BJ (cell line): ENCODE measurements around the gene GPN2. TPM values are rescaled to one million over a fixed set of nuclear protein-coding genes. Genes with fewer than 3 reads are reported as not detected.

Experiments used
- CTCF ChIA-PET: fragments of 350-600 bp; formaldehyde crosslinking; extraction: SDS; loops from one replicate; lab custom pipeline; 2021; ENCODE audit warnings: antibody characterized with exemption, inconsistent platforms; lab: Yijun Ruan, JAX
- POLR2A ChIA-PET: fragments of 300-600 bp; sonication (Branson Sonifier 250); formaldehyde crosslinking; extraction: SDS; loops from one replicate; lab custom pipeline; 2021; ENCODE audit warnings: antibody characterized with exemption; lab: Charles Lee
- DNase-seq: peaks from one replicate; pipeline ENCODE4 v3.0.0-alpha.2; 2011; ENCODE audit warnings: low read depth
- H3K27me3 ChIP-seq: 2 replicates; pipeline ENCODE4 v1.6.0; 2011; ENCODE audit warnings: low read length; ENCODE audit not compliant: control insufficient read depth, insufficient read depth
- H3K36me3 ChIP-seq: 2 replicates; pipeline ENCODE4 v1.5.1; 2011; ENCODE audit warnings: low read length; ENCODE audit not compliant: control insufficient read depth, insufficient read depth
- H3K4me3 ChIP-seq: 2 replicates; pipeline ENCODE4 v1.5.1; 2011; ENCODE audit warnings: low read depth, mild to moderate bottlenecking, control low read depth, low read length
- polyA plus RNA-seq: library from polyadenylated mRNA; depleted of rRNA; stranded (reverse); fragments of >200 nt; gene quantifications from 2 replicates; pipeline ENCODE4 v1.2.3, GENCODE V29; 2011
- TF ChIP-seq, protein P1 (sequence below): IDR thresholded peaks from 2 replicates; pipeline ENCODE4 v1.5.1; 2011; ENCODE audit warnings: low read depth, mild to moderate bottlenecking, control low read depth, inconsistent platforms, low read length, moderate library complexity; ENCODE audit not compliant: insufficient read depth

Gene GPN2
- polyA plus RNA-seq, 1 experiment = 44.9 TPM

DNA sequence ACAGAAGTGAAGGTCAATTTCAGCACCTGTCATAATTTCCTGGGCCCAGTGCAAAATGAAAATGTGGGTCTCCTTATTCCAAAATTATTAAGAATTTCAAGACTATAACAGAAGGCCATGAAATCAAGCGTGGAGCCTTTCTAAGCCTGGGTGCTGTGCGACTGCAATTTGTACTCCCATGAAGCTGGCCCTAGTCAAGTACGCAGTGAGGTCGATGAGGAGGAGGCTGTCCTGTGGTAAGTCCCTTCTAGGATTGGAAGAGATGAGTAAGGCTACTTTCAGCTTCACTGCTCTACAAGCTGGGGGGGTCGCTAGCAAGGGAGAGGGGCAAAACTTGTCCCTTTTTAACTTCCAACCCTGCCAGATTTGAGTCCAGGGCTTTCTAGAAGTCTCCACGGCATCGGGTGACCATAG is 31.1 kb upstream of the GPN2 start:
- TF ChIP-seq, protein P1, sequence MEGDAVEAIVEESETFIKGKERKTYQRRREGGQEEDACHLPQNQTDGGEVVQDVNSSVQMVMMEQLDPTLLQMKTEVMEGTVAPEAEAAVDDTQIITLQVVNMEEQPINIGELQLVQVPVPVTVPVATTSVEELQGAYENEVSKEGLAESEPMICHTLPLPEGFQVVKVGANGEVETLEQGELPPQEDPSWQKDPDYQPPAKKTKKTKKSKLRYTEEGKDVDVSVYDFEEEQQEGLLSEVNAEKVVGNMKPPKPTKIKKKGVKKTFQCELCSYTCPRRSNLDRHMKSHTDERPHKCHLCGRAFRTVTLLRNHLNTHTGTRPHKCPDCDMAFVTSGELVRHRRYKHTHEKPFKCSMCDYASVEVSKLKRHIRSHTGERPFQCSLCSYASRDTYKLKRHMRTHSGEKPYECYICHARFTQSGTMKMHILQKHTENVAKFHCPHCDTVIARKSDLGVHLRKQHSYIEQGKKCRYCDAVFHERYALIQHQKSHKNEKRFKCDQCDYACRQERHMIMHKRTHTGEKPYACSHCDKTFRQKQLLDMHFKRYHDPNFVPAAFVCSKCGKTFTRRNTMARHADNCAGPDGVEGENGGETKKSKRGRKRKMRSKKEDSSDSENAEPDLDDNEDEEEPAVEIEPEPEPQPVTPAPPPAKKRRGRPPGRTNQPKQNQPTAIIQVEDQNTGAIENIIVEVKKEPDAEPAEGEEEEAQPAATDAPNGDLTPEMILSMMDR = no peak
- Histone ChIP-seq H3K27me3 (no peaks in the 10 kb centered on the region), H3K36me3 (peaks cover 2% of the 10 kb centered on the region; the same call in 1 of the 2 replicates), H3K4me3 (peak overlapping the region; percentile 100)
- no peak for DNase-seq
- CTCF ChIA-PET = no interaction called here
- POLR2A ChIA-PET = interaction anchor here (1.0 kb wide), 1 partner anchor 21 kb away, joined by 3 read pairs; the partner anchor contains the start of gene GPATCH3

DNA sequence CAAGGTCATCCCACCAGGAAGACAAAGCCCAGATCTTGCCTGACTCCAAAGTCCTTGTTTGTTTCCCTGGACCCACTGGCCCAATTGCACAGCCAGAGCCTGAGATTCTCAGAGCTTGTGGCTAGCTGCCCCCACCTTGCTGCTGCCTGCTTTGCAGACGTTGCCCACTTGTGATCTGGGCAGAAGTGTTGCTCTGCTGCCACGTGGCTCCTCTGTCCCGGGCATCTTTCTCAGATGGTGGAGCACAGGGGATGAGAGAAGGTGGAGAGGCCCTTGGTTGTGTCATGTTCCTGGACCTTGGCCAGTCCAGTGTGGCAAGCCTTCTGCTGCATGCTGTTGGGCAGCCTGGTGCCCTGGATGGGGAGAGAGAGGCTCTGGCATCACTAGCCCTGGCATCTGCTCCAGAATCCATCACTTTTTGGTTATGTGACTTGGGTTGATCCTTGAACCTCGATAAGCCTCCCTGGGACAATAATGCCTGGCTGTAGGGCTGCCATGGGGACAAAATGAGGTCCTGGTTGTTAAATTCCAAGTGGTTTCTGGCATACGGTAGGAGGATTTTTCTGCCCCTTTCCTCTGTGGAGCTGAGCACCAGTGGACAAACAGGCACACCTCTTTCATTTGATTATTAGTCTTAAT is 25.2 kb upstream of the GPN2 start:
- TF ChIP-seq, protein P1 = no peak
- CTCF ChIA-PET = no interaction called here
- H3K36me3 ChIP-seq = no peaks in the 10 kb centered on the region
- DNase-seq = no peak
- POLR2A ChIA-PET = no interaction called here
- no peak overlapping the region for H3K4me3 ChIP-seq
- peaks cover 2% of the 10 kb centered on the region for H3K27me3 ChIP-seq

DNA sequence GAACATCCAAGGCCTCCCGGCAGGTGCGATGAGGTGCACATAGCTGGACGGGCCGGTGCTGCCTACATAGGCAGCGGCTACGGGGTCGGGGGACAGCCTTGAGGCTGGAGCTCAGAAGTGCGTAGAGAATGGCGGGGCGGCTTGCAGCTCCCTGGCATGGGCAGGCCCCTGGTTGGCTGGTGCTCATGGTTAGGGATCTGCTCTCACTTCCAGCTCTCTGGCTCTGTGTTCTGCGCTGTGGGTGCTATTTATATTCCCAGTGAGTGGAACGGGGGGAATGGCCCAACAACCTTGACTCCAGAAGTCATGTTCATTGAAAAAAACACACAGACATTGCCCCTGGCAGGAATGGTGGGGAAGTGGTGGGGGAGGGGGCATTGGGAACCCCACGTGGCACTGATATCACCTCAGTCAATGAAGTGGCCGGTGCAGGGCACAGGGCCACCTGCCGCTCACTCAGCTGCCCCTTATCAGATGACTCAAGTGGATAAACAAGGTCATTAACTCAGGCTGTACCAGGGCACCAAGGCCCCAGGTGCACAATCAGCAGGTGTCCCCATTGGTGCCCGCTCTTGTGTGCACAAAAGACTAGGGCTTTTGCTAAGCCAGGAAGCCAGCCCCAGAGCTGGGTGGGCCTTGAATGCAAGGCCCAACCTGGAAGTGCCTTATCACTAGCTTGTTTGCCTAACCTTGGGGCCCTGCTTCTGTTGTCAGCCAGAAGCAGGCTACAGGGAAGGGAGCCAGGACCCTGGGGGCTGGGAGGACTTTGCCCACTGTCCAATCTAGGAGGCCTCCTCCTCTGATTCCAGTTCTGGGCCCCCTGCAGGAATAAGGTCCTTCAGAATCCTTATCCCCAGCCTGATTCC is 23.9 kb upstream of the GPN2 start, which contains the start of gene NR0B2:
Gene NR0B2 (minus strand): TSS at position 222 of the 866 bp plus-strand sequence. CDS start 35 bp downstream, at position 187.
- H3K27me3 ChIP-seq = peaks cover 2% of the 10 kb centered on the region
- CTCF ChIA-PET = interaction anchor here (1.0 kb wide), 1 partner anchor 27 kb away, joined by 3 read pairs; no protein-coding TSS in a partner anchor
- POLR2A ChIA-PET = interaction anchor here (0.7 kb wide), 1 partner anchor 34 kb away, joined by 5 read pairs; no protein-coding TSS in a partner anchor
- TF ChIP-seq, protein P1 = no peak
- no peak within 1 kb of the TSS for H3K4me3 ChIP-seq
- DNase-seq = no peak
- H3K36me3 ChIP-seq = no peaks in the 10 kb centered on the region

DNA sequence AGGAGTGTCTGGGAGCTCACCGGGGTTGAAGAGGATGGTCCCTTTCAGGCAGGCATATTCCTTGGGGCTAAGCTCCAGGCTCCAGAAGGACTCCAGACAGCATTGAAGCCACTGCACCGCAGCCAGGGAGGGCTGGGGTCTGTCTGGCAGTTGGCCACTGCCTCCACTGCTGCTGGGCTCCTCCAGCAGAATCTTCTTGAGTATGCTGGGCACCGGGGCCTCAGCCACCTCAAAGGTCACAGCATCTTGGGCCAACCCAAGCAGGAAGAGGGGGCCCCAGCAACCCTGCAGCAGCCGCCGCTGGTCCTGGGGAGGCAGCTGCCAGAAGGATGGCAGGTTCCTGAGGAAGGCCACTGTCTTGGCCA is 23.3 kb upstream of the GPN2 start:
- POLR2A ChIA-PET = no interaction called here
- no peak for DNase-seq
- H3K27me3 ChIP-seq = peaks cover 2% of the 10 kb centered on the region
- CTCF ChIA-PET = interaction anchor here (0.8 to 1.0 kb wide), 2 partner anchors 26 to 31 kb away, joined by 3 read pairs; no protein-coding TSS in a partner anchor
- H3K36me3 ChIP-seq = no peaks in the 10 kb centered on the region
- TF ChIP-seq, protein P1 = no peak
- H3K4me3 ChIP-seq = no peak overlapping the region

DNA sequence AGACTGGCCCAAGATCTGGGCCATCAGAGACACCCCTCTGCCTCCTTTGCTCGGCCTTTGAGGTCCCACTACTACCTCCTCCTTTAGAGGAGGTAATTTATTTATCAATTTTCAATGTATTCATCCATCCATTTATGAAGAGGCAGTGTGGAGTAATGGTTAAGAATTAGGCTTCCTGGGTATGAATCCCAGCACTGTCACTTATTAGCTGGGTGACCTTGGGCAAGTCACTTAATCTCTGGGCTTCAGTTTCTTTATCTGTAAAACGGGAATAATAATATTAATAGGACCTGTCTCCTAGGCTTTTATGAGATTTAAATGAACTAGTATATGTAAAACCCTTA is 22.0 kb upstream of the GPN2 start:
- H3K27me3 ChIP-seq = peaks cover 2% of the 10 kb centered on the region
- no peak overlapping the region for H3K4me3 ChIP-seq
- TF ChIP-seq, protein P1 = no peak
- no peak for DNase-seq
- no peaks in the 10 kb centered on the region for H3K36me3 ChIP-seq
- ChIA-PET CTCF (no interaction called here), POLR2A (no interaction called here)
